GM19239 (cell line): ENCODE results near the gene KCNIP4.

Experiments
- DNase-seq: peaks from one replicate; pipeline ENCODE4 v3.0.0; 2011; ENCODE audit warnings: low spot score; ENCODE audit not compliant: insufficient read length
- FAIRE-seq: peaks from 2 replicates; lab custom pipeline; 2011; peaks lifted over from hg19 to GRCh38; lab: Jason Lieb, UNC

KCNIP4 gene

GRCh38 chr4:21032089-21032645 is 916.4 kb downstream of the KCNIP4 start:
- FAIRE-seq (no peak), DNase-seq (no peak)

DNA sequence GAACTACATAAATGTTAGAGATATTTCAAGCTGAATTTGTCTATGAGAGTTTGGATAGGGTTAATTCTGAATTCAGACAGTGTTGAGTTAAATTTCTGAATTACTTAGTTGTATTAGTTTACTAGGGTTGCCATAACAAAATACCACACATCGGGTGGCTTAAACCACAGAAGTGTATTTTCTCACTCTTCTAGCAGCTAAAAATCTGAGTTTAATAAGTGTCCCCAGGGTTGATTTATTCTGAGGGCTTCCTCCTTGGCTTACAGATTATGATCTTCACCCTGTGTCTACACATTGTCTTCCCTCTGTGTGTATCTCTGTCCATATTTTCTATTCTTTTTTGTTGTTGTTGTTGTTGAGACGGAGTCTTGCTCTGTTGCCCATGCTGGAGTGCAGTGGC is 929.8 kb downstream of the KCNIP4 start:
- DNase-seq, result no peak
- no peak for FAIRE-seq

DNA sequence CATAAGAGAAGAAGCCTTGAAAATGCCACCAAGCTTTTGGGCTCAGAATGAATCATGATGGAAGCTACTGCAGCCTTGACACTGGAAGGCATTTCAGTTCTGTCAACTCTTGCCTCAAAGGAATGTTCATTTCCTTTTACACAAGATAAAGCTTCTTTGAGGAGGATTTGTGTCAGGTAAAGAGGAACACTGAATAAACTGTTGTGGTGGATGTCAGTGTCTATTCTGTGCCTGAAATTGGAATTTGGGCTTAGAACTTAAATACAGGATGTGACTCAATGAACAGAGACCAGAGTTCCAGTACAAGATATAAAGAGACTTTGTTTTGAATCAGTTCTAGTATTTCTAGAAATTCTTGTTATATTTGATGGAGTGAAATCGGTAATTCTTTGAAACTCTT is 935.1 kb downstream of the KCNIP4 start:
- DNase-seq (no peak), FAIRE-seq (no peak)

DNA sequence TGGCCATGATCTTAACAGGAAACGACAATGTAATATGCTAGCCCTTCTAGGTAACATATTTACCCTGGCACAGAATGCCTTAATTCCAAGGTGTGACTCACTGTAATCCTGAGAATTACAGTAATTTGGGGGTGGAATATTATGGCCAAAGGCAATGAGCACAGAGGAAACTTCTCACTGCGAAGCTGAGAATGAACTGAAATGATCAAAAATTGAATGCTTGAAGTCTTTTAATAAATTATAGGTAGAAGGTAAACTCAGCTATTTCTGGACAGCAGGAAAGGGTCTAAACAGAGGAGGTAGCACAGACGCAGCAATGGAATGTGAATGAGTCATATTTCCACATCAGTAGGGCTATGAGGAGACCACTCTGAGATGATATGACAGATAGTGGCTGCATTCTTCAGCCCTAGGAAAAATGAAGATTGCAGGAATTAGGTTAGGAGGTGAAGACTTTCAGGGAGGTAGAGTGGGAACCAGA is 935.7 kb downstream of the KCNIP4 start:
- FAIRE-seq, result no peak
- no peak for DNase-seq

GRCh38 chr4:21011106-21011505 is 937.5 kb downstream of the KCNIP4 start:
- FAIRE-seq (no peak), DNase-seq (no peak)

- no peak for FAIRE-seq
- DNase-seq, result no peak
These were observed 938.6 kb downstream of the KCNIP4 start for GRCh38 chr4:21009956-21010355.

GRCh38 chr4:21005647-21006046 is 942.9 kb downstream of the KCNIP4 start:
- DNase-seq, result no peak
- FAIRE-seq, result no peak

DNA sequence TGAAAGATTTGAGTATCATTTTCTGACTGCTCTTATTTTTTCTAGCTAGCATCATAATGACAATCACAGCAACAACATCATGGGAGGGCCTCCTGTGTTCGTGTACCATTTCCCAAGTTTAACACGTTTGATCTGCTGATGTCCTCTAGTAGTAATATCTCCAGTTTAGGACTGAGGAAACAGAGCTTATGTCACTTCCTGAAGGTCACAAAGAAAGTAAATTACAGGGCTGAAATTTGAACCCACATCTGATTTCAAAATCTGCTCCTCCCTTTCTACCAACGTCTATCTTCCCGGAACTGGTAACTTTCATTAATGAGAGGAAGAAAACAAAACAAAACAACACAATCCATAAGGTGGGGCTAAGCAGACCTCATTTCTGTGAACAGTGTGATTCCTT is 945.6 kb downstream of the KCNIP4 start:
- DNase-seq (no peak), FAIRE-seq (no peak)

GRCh38 chr4:21002286-21002685 is 946.3 kb downstream of the KCNIP4 start:
- DNase-seq (no peak), FAIRE-seq (no peak)

- FAIRE-seq (no peak), DNase-seq (no peak)
These were observed 947.1 kb downstream of the KCNIP4 start for GRCh38 chr4:21001490-21001889.

DNA sequence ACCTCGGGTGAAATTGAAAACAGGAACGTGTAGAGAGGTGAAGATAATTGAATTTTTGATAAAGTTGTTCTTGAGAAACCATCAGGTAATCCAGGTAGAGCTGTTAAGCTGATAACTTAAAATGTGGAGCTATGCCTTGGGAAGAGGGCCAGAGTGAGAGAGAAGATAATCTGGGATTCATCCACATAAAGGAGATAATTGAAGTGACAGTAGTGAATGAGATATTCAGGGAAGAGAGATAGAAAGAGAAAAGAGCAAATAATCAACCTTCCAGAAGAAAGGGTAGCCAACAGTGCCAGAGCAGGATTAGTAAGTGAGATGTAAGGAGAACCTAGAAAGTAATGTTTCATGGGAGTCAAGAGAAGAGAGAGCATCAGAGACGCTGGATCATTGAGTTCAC is 950.7 kb downstream of the KCNIP4 start:
- DNase-seq (no peak), FAIRE-seq (no peak)

DNA sequence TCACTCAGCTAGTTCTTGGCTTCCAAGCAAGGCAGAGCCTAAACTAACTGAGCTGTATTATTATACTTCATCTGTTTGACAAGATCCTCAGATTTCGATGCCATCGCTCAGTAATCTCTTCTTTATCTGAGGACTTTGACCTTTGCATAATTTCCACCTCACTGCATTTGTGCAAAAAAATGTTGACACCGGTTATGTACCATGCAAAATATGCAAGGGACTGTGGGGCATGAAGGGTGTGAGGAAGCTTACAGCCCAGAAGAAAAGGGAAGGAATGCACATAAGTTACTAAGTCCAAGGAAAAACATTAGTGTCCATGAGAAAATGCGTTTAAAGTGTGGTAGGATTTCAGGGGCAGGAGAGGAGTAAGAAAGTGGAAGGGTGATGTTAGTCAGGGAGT is 953.0 kb downstream of the KCNIP4 start:
- FAIRE-seq (no peak), DNase-seq (no peak)

- DNase-seq (no peak), FAIRE-seq (no peak)
These were observed 953.6 kb downstream of the KCNIP4 start for GRCh38 chr4:20995015-20995414.

- FAIRE-seq (no peak), DNase-seq (no peak)
These were observed 956.6 kb downstream of the KCNIP4 start for GRCh38 chr4:20992002-20992401.

DNA sequence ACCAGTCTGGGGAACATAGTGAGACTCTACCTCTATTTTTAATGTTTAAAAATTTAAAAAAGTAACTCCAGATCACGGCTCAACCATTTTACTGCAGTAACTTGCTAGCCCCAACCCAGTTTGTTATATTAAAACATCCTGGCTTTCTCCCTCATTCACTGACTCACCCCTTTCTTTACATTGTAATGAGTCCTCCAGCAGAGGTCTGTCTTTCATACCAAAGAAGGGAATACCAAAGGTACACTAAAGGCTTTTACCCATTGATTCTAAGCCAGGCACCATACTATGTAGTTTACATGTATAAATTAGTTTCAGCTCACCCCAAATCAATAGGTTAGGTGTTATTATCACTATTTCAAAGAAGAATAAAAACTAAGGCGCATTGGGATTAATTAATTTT is 961.4 kb downstream of the KCNIP4 start:
- DNase-seq (no peak), FAIRE-seq (no peak)

- FAIRE-seq, result no peak
- DNase-seq, result no peak
These were observed 964.1 kb downstream of the KCNIP4 start for GRCh38 chr4:20984576-20984836.

DNA sequence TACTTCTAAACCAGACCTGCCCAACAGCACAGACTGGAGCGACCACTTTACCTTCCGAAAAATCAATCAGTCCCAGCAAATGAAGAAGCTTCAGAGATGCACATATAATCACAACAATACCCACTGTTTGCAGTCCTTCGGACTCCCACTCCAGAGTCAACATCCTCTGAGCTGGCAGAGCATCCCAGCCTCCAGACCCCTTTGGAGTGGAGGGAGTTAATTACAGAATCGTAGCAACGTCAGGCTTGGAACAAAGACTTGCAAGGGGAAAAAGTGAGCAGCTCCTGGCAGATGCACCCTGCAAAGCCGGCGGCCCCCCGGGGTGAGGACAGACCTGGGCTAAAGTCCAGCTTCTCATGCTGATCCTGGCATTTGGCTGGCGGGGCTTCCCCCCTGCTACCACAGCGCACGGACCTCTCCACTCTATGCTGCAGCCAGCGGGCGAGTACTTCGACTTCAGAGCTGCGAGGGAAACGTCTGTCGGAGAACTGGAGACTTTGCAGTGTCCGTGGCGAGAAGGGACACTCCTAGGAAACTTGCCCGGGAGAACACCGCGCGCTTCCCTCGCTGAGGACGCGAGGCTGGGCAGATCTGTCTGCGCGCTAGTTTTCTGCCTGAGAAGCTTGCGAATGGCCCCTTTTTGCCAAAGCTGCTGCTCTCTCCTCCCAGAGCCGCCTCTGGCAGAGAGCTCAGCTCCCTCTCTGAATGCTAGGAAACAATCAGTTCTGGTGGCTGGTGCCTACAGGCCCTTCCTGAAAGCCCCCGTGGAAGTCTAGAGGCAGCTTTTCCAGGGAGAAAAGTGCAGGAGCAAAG is 964.6 kb downstream of the KCNIP4 start:
- no peak for FAIRE-seq
- no peak for DNase-seq

- FAIRE-seq (no peak), DNase-seq (no peak)
These were observed 966.0 kb downstream of the KCNIP4 start for GRCh38 chr4:20982544-20982943.

- DNase-seq (no peak), FAIRE-seq (no peak)
These were observed 988.3 kb downstream of the KCNIP4 start for GRCh38 chr4:20960291-20960690.

DNA sequence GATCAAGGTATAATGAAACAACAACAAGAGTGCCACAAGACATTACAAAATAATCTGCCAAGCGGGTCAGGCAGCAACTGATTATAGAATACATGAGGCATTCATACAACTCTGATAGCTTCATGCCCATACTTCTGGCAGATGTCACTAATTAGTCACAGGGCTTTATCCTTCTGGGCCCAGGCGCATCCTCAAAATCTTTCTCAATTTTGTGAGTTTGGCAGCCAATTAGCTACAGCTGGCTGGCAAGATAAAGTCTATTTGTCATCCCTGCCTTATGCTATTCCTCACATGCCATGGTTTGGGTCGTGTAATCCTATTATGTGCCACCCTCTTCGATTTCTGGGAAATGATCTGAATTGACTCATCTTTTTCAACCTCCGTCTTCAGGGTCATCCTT is 994.0 kb downstream of the KCNIP4 start:
- FAIRE-seq (no peak), DNase-seq (no peak)

- no peak for DNase-seq
- FAIRE-seq, result no peak
These were observed 1003.6 kb downstream of the KCNIP4 start for GRCh38 chr4:20944961-20945360.

DNA sequence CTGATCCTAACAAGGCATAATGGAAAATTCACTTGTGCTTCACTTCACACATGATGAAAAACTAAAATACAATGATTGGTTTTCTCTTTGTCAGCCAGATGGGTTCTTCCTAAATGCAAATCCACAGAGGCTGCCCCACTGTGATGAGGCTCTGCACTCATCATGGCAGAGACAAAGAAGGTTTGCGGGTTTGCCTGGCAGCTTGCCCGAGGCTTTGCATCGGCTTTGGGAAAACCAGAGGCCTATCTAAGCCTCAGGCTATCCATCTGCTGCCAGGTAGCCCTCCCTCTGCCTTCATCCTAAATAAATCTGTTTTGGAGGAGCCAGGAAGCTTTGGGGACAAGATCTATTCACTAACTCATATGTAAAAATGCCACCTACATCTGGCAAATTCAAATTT is 1004.1 kb downstream of the KCNIP4 start:
- no peak for FAIRE-seq
- DNase-seq, result no peak
